G401.6 (cell line): ENCODE measurements around the gene SORCS1.
"Not testable (repeated sequence)": the region's sequence is repeated elsewhere in the genome, so short reads cannot be mapped to it uniquely, and the experiment has no call there.

Source experiments
- FAIRE-seq: peaks from 2 replicates; lab custom pipeline; 2012; peaks lifted over from hg19 to GRCh38; lab: Jason Lieb, UNC

SORCS1 gene

DNA sequence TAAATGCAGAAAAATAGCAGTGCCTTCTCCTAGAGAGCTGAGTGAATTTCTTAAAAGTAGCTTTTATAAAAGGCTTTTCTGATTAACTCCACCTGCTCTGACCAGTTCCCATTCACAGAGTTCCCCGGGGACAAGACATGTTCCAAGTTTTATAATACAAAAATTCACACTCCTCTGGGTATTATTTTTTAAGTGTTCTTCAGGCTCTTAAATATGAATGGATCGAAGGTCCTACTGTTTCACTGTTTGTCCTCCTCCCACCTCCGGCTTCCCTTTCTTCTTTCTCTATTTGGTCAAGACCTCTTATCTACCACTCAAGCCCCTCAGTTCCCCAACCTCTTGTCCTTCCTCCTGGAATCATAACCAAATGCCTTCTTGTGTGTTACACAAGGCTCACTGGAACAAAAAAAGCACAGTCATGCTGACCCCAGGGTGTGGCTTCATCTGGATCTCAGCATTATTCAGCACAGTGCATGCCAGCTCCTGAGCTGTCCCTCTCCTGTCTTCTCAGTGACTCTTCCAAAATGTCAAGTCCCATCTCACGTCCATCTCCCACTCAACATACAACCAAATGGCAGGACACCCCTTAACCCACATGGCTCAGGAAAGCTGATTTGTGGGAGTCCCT, 222.4 kb downstream of the SORCS1 start:
- no peak for FAIRE-seq

DNA sequence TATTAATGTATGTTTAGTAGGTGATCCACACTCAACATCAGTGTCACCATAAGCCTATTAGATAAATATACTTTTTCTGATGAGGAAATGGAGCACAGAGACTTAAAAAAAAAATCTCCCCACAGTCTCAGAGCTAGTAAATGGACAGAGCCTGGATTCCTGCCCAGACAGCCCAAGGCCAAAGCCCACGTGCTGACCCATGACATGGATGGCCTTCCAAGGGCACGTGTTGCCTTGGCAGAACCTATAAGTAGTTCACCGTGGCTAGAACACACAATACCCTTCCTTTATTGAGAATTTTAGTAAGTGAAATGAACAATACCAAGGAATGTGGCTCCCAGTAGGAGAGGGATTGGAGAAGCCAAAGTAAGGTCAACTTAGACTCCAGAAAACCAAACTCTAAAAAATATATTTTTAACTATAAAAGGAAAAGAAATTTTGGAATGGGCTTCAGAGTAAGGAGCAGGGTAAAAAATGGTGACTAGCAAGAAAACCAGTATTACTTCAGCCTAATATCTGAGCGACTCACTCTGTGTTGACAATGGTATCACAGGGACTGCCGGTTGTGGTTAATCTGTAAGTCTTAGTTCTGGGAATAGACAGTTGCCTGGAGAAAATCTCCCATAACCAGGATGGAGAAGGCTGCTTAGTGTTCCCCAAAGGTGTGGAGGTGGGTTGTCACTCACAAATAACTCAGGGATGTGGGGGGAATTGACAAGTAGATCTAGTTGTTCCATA, 223.0 kb downstream of the SORCS1 start:
- no peak for FAIRE-seq

GRCh38 chr10:106938513-106938912, 226.0 kb downstream of the SORCS1 start:
- no peak for FAIRE-seq

GRCh38 chr10:106935978-106936451, 228.5 kb downstream of the SORCS1 start:
- no peak for FAIRE-seq

- FAIRE-seq: no peak
These were observed 232.7 kb downstream of the SORCS1 start for GRCh38 chr10:106931853-106932249.

- FAIRE-seq: no peak
These were observed 233.2 kb downstream of the SORCS1 start for GRCh38 chr10:106931159-106931852.

DNA sequence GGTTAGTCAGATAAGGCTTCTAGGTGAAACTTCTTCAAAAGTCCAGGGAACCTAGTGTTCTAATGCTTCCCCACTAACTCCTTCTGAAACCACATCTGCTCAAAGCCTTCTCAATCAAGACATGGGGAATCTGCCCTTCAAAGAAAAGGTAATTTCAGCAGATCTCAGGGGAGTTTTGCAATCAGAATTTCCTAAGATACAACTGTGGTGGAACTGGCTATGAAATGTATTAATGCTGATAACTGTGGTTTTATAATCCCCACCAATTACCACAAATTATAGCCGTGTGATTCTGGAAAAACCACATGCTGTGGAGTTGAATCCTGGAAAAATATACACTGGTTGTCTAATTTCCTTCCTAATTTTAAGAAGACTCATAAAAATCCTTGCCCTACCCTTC, 233.8 kb downstream of the SORCS1 start:
- no peak for FAIRE-seq

- no peak for FAIRE-seq
These were observed 235.1 kb downstream of the SORCS1 start for GRCh38 chr10:106929291-106929895.

- FAIRE-seq: not testable (repeated sequence)
These were observed 236.4 kb downstream of the SORCS1 start for GRCh38 chr10:106928151-106928550.

GRCh38 chr10:106925191-106925590, 239.3 kb downstream of the SORCS1 start:
- FAIRE-seq: no peak

- FAIRE-seq: no peak
These were observed 244.0 kb downstream of the SORCS1 start for GRCh38 chr10:106920538-106920937.

DNA sequence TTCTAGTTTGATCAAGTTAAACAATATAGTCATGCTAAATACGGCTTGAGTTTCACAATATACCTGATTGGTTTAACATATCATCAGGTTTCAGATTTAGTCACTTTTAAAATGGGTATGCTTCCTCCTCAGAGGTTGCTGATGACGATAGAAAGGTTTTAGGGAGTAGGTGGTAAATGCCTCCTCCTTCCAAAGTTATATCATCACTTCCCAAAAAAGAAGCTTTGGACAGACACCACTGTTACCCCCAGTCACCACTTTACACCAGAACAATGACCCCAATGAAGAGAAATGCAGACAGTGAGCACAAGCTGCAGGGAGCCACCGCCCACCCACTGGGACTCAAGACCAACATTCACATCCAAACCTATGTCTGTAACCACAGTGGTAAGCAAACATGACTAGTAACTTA, 244.6 kb downstream of the SORCS1 start:
- no peak for FAIRE-seq

GRCh38 chr10:106917452-106918055, 247.0 kb downstream of the SORCS1 start:
- no peak for FAIRE-seq

DNA sequence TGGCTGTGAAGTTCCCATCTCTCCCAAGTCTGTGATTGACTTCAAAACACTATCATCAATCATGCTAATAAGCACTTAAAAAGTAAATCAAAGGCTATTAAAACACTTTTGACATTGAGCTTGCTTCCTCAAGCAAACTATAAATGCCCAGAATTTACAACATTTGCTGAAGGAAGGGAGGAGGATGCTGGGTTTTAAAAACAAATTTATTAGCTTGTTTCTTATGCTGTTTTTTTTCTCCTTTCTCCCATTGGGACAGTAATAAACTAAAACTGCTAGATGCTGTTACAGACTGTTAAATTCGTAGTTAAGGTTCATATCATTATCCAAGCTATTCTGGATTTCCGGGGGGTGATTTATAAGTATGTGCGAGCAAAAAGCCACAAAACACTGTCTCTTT, 250.5 kb downstream of the SORCS1 start:
- FAIRE-seq: no peak

GRCh38 chr10:106913348-106913747, 251.2 kb downstream of the SORCS1 start:
- no peak for FAIRE-seq

GRCh38 chr10:106911096-106911495, 253.4 kb downstream of the SORCS1 start:
- no peak for FAIRE-seq

DNA sequence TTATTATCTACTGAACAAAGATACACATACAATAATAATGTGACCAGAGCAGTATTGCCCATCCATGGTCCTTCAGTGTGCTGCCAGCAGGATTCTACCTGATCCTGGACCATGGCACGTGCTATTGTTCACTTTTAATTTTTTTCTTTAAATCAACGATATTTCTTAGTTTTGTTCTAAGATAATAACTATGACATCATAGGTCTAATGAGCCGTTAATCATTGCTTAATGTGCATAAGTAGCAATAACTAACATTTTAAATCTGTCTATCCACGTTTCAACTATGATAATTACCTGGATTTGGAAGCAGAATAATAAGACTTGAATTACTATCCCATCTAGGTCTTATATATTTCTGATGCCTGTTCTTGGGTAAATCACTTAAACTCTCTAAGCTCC, 253.8 kb downstream of the SORCS1 start:
- no peak for FAIRE-seq

GRCh38 chr10:106908225-106908624, 256.3 kb downstream of the SORCS1 start:
- FAIRE-seq: no peak

DNA sequence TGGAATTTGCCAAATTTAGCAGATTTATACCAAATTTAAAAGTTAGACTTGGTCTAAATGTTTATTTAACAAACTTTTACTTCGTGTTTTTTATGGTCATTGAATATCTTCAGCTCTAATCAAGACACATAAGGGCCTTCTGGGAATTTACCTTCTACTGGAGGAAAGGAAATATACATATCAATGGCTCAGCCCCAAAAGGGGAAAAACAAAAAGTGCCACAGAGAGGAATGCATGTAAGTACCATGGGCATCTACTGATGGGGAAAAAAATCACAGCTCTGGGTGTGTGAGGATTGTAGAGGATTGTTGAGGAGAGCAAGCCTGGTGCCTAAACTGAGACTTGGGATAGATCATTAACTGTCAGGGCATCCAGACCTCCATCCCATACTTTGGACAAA, 260.3 kb downstream of the SORCS1 start:
- FAIRE-seq: no peak

DNA sequence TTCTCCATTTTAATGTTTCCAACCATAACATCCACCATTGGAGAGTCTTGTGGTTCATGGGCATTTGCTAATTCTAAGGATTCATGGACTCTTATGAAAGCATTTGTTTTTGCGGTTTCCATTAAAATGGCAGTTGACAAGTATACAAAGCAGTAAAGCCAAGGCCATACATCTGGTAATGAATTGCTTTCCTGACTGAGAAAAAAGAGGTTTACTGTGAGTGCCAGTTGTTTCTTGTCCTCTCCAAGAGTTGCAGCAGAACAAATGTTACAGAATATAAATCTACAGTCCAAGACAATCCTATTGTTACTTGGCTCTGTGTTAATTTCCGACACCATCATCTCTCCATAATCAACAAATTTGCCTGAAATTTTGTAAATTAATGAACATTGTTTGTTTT, 261.3 kb downstream of the SORCS1 start:
- no peak for FAIRE-seq

DNA sequence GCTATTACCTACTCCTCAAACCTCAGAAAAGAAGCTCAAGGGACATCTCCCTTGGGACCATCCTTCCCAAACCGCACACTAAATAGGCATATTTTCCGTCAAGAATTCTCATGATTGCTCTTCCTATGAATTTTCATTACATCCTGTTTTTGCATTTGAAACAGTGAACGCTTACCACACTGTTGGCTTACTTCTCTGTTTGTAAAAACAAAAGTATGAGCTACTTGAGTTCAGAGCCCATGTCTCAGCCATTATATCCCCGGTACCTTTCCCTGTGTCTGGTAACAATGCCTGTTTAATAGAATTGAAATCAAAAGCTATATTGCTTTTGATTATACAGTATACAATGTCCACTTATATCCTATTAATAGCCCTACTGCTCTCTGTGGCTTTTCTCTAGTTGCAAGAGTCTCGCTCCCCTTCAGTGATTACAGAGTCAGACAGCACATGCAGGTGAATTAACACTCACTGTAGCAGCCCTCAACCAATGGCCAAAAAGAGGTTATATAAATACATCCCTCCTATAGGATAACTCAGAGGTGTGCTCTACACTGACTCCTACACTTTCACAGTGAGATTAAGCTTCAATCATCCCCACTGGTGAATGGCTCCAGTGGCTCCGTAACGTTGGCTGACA, 264.4 kb downstream of the SORCS1 start:
- FAIRE-seq: no peak

DNA sequence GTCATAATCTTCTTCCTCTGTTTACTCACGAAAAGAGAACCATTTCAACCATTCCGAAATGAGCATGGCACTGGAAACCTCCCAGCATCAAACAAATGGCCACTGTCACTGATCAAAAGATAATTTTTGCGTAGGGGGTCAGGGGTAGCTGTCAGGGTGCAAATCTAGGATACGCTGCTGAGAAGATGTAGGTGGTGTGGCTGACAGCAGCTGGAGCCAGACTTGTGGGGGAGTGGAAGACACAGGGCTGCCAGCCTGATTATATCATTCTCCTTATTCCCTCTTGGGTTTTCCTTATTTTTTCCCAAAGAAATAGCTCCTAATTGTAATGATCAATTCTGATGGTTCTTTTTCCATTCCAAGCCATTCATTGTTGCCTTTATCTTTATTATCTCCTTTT, 266.1 kb downstream of the SORCS1 start:
- FAIRE-seq: no peak
